ENCODE measurements around the gene GKAP1. TPM values are rescaled to one million over a fixed set of nuclear protein-coding genes. Genes with fewer than 3 reads are reported as not detected.

The GKAP1 gene
- total RNA-seq, 2 donors from 2014 or later: 8.0 to 8.2 TPM

DNA sequence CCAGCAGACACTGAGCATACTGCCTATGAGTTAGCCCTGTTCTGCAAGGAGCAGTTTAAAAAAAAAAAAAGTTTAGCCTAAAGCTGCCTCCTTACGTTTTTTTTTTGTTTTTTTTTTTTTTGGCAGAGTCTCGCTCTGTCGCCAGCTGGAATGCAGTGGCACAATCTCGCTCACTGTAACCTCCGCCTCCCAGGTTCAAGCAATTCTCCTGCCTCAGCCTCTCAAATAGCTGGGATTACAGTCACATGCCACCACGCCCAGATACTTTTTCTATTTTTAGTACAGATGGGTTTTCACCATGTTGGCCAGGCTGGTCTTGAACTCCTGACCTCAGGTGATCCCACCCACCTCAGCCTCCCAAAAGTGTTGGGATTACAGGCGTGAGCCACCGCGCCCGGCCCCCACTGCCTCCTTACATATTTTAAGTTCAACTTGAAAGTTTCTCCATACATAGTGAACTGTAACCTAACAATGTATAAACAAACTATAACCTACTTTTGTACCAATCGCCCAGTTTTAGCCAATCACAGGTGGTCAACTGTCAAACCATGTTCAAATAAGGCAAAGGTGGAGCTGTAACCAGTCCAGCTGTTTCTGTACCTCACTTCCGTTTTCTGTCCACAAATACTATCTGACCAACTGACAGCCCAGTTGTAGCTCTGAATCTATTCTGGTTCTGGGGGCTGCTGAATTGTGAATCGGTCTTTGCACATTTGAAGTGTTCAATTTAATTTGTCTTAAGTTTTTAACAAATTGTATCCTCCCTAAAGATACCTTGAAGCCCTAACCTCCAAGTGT, 17.1 kb downstream of the GKAP1 start:
- ATAC-seq: no peak
- no peaks in the 10 kb centered on the region for H3K9me3 ChIP-seq
- no peaks in the 10 kb centered on the region for H3K27me3 ChIP-seq
- 82 to 87% methylated on average over 13 of the region's 13 CpGs for WGBS, 2 donors
- H3K27ac ChIP-seq: no peak overlapping the region
- intact Hi-C loops (cut with DNase I): no loop called here
- TF ChIP-seq POLR2A (IDR thresholded peaks at IDR 0.05): no peak
- TF ChIP-seq, protein P1, sequence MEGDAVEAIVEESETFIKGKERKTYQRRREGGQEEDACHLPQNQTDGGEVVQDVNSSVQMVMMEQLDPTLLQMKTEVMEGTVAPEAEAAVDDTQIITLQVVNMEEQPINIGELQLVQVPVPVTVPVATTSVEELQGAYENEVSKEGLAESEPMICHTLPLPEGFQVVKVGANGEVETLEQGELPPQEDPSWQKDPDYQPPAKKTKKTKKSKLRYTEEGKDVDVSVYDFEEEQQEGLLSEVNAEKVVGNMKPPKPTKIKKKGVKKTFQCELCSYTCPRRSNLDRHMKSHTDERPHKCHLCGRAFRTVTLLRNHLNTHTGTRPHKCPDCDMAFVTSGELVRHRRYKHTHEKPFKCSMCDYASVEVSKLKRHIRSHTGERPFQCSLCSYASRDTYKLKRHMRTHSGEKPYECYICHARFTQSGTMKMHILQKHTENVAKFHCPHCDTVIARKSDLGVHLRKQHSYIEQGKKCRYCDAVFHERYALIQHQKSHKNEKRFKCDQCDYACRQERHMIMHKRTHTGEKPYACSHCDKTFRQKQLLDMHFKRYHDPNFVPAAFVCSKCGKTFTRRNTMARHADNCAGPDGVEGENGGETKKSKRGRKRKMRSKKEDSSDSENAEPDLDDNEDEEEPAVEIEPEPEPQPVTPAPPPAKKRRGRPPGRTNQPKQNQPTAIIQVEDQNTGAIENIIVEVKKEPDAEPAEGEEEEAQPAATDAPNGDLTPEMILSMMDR (IDR thresholded peaks at IDR 0.05): no peak
- no peak for DNase-seq
- no peaks in the 10 kb centered on the region for H3K4me1 ChIP-seq
- peaks cover 0 to 3% of the 10 kb centered on the region in 2 donors for H3K36me3 ChIP-seq (replicated peaks in 1 of 2; ENCODE audit: insufficient read depth in 1 of 2, low read depth in 2 of 2)
- H3K4me3 ChIP-seq: no peak overlapping the region

DNA sequence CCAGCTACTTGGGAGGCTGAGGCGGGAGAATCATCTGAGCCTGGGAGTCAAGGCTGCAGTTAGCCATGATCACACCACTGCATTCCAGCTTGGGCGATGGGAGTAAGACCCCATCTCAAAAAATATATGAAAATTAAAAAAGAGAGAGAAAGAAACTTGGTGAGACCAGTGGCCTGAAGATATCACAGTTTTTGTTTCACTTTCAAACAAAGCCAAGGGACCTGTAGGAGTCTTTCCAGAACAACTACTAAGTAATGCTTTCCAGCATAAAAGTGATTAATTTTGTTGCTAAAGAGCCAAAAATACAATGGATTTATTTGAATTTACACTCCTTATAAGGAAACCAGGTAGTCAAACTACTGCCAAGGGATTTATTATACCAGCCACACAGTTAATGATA, 23.5 kb downstream of the GKAP1 start:
- Histone ChIP-seq H3K9me3 (no peaks in the 10 kb centered on the region), H3K4me3 (no peak overlapping the region), H3K27me3 (no peaks in the 10 kb centered on the region), H3K4me1 (no peaks in the 10 kb centered on the region), H3K36me3 (replicated peaks in 1 of 2; ENCODE audit: insufficient read depth in 1 of 2, low read depth in 2 of 2) (peaks cover 0 to 3% of the 10 kb centered on the region in 2 donors), H3K27ac (peak overlapping the region in 2 of 4 donors; percentile 23 to 56)
- no peak for TF ChIP-seq POLR2A (IDR thresholded peaks at IDR 0.05)
- TF ChIP-seq, protein P1 (IDR thresholded peaks at IDR 0.05): no peak
- DNase-seq (no peak), ATAC-seq (no peak)
- WGBS, 2 donors: 92 to 94% methylated on average over 2 of the region's 2 CpGs
- intact Hi-C loops (cut with DNase I): no loop called here

DNA sequence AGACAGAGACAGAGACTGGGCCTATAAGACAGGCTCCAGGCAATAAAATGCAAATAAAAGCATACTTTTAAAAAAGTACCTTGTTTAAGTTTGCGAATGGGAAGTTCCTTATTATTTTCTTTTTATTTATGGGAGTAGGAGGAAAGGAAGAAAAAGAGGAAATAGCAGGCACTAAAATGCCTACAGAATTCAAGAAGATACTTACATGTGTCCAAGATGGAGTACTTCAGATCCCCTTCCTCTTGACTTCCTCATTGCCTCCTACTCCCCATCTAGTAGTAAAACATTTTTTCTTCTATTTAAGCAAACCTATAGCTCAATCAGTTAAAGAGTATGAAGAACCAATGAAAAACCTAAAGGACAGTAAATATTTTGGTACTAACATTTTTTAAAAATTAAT, 24.8 kb downstream of the GKAP1 start:
- Histone ChIP-seq H3K4me1 (no peaks in the 10 kb centered on the region), H3K27me3 (no peaks in the 10 kb centered on the region), H3K9me3 (no peaks in the 10 kb centered on the region), H3K36me3 (replicated peaks in 1 of 2; ENCODE audit: insufficient read depth in 1 of 2, low read depth in 2 of 2) (peaks cover 0 to 3% of the 10 kb centered on the region in 2 donors), H3K27ac (no peak overlapping the region), H3K4me3 (no peak overlapping the region)
- TF ChIP-seq, protein P1 (IDR thresholded peaks at IDR 0.05): no peak
- TF ChIP-seq POLR2A (IDR thresholded peaks at IDR 0.05): no peak
- intact Hi-C loops (cut with DNase I): no loop called here
- ATAC-seq (no peak), DNase-seq (no peak)
- WGBS, 2 donors: 82 to 88% methylated on average over 1 of the region's 1 CpG

DNA sequence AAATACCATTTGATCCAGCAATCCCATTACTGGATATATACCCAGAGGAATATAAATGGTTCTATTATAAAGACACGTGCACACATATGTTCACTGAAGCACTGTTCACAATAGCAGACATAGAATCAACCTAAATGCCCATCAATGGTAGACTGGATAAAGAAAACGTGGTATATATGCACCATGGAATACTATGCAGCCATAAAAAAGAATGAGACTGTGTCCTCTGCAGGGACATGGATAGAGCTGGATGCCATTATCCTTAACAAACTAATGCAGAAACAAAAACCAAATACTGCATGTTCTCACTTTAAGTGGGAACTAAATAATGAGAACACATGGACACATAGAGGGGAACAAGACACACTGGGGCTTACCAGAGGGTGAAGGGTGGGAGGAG, 39.4 kb downstream of the GKAP1 start:
- DNase-seq (no peak), ATAC-seq (no peak)
- Histone ChIP-seq H3K36me3 (replicated peaks in 1 of 2; ENCODE audit: insufficient read depth in 1 of 2, low read depth in 2 of 2) (peaks cover 0 to 2% of the 10 kb centered on the region in 2 donors), H3K27ac (no peak overlapping the region), H3K4me3 (no peak overlapping the region), H3K27me3 (no peaks in the 10 kb centered on the region), H3K9me3 (no peaks in the 10 kb centered on the region), H3K4me1 (no peaks in the 10 kb centered on the region)
- intact Hi-C loops (cut with DNase I): no loop called here
- WGBS, 2 donors: 86 to 95% methylated on average over 2 of the region's 2 CpGs
- TF ChIP-seq POLR2A (IDR thresholded peaks at IDR 0.05): no peak
- TF ChIP-seq, protein P1 (IDR thresholded peaks at IDR 0.05): no peak

DNA sequence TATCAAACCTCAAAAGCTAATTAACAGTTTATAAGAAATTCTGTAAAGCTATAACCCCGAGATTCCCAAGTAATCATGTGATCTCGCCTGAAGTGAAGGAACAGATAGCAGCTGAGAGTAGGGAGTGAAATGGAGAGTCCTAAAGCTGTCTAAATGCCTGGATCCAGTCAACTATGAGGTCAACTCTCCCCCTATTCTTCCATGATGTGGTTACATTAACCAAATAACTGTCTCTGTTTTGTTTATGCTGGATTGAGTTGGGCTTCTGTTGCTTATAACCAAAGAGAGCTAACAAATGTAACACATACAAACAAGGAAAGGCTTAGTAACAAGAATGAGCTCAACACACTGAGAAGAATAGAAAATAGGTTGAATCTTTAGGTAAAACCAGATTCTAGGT, 41.6 kb downstream of the GKAP1 start:
- Histone ChIP-seq H3K9me3 (no peaks in the 10 kb centered on the region), H3K4me3 (no peak overlapping the region), H3K27ac (no peak overlapping the region), H3K27me3 (no peaks in the 10 kb centered on the region), H3K4me1 (no peaks in the 10 kb centered on the region), H3K36me3 (replicated peaks in 1 of 2; ENCODE audit: insufficient read depth in 1 of 2, low read depth in 2 of 2) (no peaks in the 10 kb centered on the region)
- no peak for TF ChIP-seq POLR2A (IDR thresholded peaks at IDR 0.05)
- TF ChIP-seq, protein P1 (IDR thresholded peaks at IDR 0.05): no peak
- DNase-seq (no peak), ATAC-seq (no peak)
- intact Hi-C loops (cut with DNase I): no loop called here
- WGBS, 2 donors: 91% methylated on average over 2 of the region's 2 CpGs
